ENCODE data around the gene CNTNAP5.

- TF ChIP-seq CTCF (IDR thresholded peaks at IDR 0.05) = no peak
- TF ChIP-seq POLR2A (IDR thresholded peaks at IDR 0.05) = no peak
Observed at GRCh38 chr2:124269348-124269747, 244.3 kb downstream of the CNTNAP5 start.
